ENCODE results near the gene S100A9. TPM values are rescaled to one million over a fixed set of nuclear protein-coding genes. Genes with fewer than 3 reads are reported as not detected.

Gene S100A9
- total RNA-seq, 1 donor from 2014 or later = not detected

DNA sequence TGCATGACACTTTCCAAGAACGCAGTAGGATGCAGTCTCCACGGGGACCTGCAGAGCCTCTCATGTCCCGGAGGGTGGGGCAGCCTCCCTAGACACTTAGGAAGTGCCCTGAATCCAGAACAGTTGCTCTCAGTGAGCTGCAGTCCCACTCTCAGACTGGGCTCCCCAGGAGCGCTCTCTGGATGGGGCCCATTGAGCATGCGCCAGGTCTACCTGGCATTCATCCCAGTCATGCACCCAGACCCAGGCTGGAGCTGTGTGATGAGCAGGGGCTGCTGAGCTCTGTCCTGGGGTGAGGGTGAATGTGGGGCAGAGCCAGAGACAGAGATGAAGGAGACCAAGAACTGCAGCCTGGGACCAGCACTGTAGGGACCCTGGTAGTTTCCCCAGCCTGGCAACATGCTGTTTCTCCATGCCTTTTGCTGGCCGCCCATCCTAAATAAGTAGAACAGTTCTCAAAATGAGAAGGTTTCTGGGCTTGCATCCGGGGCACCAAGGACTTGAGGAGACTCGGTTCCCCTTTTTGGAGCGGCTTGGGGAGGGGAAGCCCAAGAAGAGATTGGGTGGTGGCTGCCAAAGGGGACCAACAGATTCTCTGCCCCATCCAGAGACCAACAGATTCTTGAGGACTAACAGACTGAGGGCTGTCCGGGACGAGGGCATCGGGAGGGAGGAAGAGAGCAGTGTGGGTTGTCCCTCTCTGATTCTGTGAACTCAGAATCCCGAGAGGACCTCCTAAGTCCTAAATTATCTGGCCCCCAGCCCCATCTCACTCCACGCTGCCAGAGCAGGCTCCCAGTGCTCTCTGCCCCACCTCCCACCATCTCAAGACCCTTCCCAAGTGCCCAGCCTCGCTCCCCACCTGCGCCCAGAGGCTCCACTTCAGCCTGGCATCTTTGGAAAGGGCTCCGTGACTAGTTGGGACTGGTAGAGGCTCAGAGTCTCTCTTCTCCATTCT, 8.0 kb upstream of the S100A9 start:
- Mint-ChIP-seq H3K9me3 (ENCODE audit: unreplicated experiment) (no peaks in the 10 kb centered on the region), H3K36me3 (ENCODE audit: unreplicated experiment) (no peaks in the 10 kb centered on the region), H3K27ac (ENCODE audit: unreplicated experiment) (no peak overlapping the region), H3K4me3 (ENCODE audit: unreplicated experiment) (no peak overlapping the region), H3K27me3 (ENCODE audit: unreplicated experiment) (peaks cover 18% of the 10 kb centered on the region), H3K4me1 (ENCODE audit: unreplicated experiment) (no peaks in the 10 kb centered on the region)
- DNase-seq (ENCODE audit: extremely low spot score, unreplicated experiment) = peak; percentile 74
- no peak for TF ChIP-seq CTCF (IDR thresholded peaks at IDR 0.05)

DNA sequence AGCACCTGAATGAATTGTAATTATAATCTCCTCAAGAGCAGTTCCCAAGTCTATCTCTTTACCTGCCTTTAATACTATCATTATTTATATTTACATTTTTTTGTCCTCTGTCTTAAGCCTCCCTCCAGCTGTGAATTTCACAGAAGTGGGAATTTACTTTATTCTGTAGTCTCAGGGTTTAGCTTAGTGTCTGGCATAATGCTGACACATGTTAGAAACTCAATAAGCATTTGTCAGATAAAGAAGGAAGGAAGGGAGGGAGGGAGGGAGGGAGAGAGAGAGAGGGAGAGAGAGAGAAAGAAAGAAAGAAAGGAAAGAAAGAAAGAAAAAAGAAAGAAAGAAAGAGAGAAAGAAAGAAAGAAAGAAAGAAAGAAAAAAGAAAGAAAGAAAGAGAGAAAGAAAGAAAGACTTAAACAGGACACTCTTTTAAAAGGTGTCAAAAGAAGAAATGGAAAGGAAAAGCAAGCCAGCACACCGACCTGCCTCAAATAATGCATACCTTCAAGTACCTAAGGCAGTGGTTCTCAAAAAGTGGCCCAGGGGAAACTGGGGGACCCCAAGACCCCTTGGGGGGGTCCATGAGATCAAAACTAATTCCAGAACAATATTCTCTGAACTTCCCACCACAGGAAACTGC, 7.2 kb upstream of the S100A9 start:
- no peak for DNase-seq (ENCODE audit: extremely low spot score, unreplicated experiment)
- Mint-ChIP-seq H3K4me3 (ENCODE audit: unreplicated experiment) (no peak overlapping the region), H3K4me1 (ENCODE audit: unreplicated experiment) (no peaks in the 10 kb centered on the region), H3K36me3 (ENCODE audit: unreplicated experiment) (no peaks in the 10 kb centered on the region), H3K27me3 (ENCODE audit: unreplicated experiment) (peaks cover 18% of the 10 kb centered on the region), H3K9me3 (ENCODE audit: unreplicated experiment) (no peaks in the 10 kb centered on the region), H3K27ac (ENCODE audit: unreplicated experiment) (no peak overlapping the region)
- no peak for TF ChIP-seq CTCF (IDR thresholded peaks at IDR 0.05)

- TF ChIP-seq CTCF (IDR thresholded peaks at IDR 0.05) = peak; percentile 97
- H3K36me3 Mint-ChIP-seq (ENCODE audit: unreplicated experiment) = no peaks in the 10 kb centered on the region
- peaks cover 18% of the 10 kb centered on the region for H3K27me3 Mint-ChIP-seq (ENCODE audit: unreplicated experiment)
- H3K27ac Mint-ChIP-seq (ENCODE audit: unreplicated experiment) = no peak overlapping the region
- H3K4me3 Mint-ChIP-seq (ENCODE audit: unreplicated experiment) = no peak overlapping the region
- peak; percentile 83 for DNase-seq (ENCODE audit: extremely low spot score, unreplicated experiment)
- H3K9me3 Mint-ChIP-seq (ENCODE audit: unreplicated experiment) = no peaks in the 10 kb centered on the region
- H3K4me1 Mint-ChIP-seq (ENCODE audit: unreplicated experiment) = no peaks in the 10 kb centered on the region
Measured at GRCh38 chr1:153352523-153352922, 5.1 kb upstream of the S100A9 start.

DNA sequence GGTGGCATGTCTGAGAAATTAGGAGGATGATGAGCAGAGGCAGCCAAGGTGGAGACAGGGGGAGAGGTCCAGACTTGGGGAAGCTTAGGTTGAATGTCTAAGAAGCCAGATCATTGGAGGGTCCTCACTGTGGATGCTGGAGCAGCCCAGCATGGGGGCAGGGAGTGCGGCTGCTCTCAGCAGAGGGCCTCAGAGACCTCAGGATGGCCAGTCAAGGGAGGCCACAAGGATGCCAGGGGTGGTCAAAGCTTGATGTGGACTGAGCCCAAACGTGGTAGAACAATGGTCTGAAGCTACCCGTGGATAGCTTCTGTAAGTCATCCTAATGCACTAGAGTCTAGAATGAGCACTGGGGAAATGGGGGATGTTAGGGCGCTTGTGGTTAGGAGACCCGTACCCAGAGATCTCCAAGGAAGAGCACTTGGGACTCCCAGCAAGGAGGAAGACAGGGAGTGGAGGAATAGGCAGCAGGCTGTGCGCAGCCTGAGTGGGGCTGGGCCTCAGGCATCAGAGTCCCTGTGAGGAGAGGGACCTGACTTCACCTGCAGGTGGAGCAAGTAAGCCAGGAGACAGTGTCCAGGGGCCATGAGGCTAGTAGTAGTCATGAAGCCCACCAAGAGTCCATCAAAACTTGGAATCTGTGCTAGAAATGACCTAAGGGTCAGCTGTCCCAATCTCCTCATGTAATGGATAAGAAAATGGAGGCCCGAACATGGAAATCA, 4.3 kb upstream of the S100A9 start:
- Mint-ChIP-seq H3K36me3 (ENCODE audit: unreplicated experiment) (no peaks in the 10 kb centered on the region), H3K4me1 (ENCODE audit: unreplicated experiment) (no peaks in the 10 kb centered on the region), H3K27ac (ENCODE audit: unreplicated experiment) (no peak overlapping the region), H3K4me3 (ENCODE audit: unreplicated experiment) (no peak overlapping the region), H3K27me3 (ENCODE audit: unreplicated experiment) (peaks cover 20% of the 10 kb centered on the region), H3K9me3 (ENCODE audit: unreplicated experiment) (no peaks in the 10 kb centered on the region)
- peak; percentile 41 for TF ChIP-seq CTCF (IDR thresholded peaks at IDR 0.05)
- DNase-seq (ENCODE audit: extremely low spot score, unreplicated experiment) = peak; percentile 66
